Ecto neural progenitor cell (in vitro differentiated cells): Measurements from ENCODE around the gene TRANK1.

Experiments
- DNase-seq: peaks from one replicate; pipeline ENCODE4 v3.0.0-alpha.2; 2018; ENCODE audit warnings: low spot score

The TRANK1 gene

GRCh38 chr3:36800533-36801116 lies 144.2 kb downstream of the TRANK1 start:
- DNase-seq = no peak

GRCh38 chr3:36796881-36797280 lies 148.0 kb downstream of the TRANK1 start:
- DNase-seq = no peak

- no peak for DNase-seq
Measured at GRCh38 chr3:36796161-36796560, 148.7 kb downstream of the TRANK1 start.

GRCh38 chr3:36795622-36796021 lies 149.2 kb downstream of the TRANK1 start:
- no peak for DNase-seq

GRCh38 chr3:36792342-36792741 lies 152.5 kb downstream of the TRANK1 start:
- peak; percentile 65 for DNase-seq

GRCh38 chr3:36790765-36791164 lies 154.1 kb downstream of the TRANK1 start:
- no peak for DNase-seq

GRCh38 chr3:36786921-36787890 lies 157.6 kb downstream of the TRANK1 start:
- DNase-seq = no peak

GRCh38 chr3:36784138-36784635 lies 160.7 kb downstream of the TRANK1 start:
- no peak for DNase-seq

- DNase-seq = no peak
Measured at GRCh38 chr3:36777424-36778218, 167.2 kb downstream of the TRANK1 start.
